GM18907 (cell line): Measurements from ENCODE around the gene CHD6.
A peak's percentile ranks its signal among the peaks of the same experiment; 100 is the strongest.

Experiments
- ATAC-seq: cut with Tn5 transposase; IDR thresholded peaks from one replicate; pipeline ENCODE4 v1.9.1; 2021; ENCODE audit warnings: mild to moderate bottlenecking, moderate library complexity; ENCODE audit not compliant: unreplicated experiment

Gene CHD6

GRCh38 chr20:41469868-41470267, 148.3 kb downstream of the CHD6 start:
- no peak for ATAC-seq

GRCh38 chr20:41468994-41469600, 149.1 kb downstream of the CHD6 start:
- no peak for ATAC-seq

- ATAC-seq, result no peak
Measured at GRCh38 chr20:41467690-41468089, 150.5 kb downstream of the CHD6 start.

GRCh38 chr20:41467220-41467619, 151.0 kb downstream of the CHD6 start:
- ATAC-seq, result no peak

- ATAC-seq, result no peak
Measured at GRCh38 chr20:41463567-41463966, 154.6 kb downstream of the CHD6 start.

GRCh38 chr20:41462372-41463161, 155.6 kb downstream of the CHD6 start:
- no peak for ATAC-seq

GRCh38 chr20:41458761-41459160, 159.4 kb downstream of the CHD6 start:
- ATAC-seq, result no peak

GRCh38 chr20:41457173-41457857, 160.9 kb downstream of the CHD6 start:
- no peak for ATAC-seq

GRCh38 chr20:41456351-41456750, 161.8 kb downstream of the CHD6 start:
- ATAC-seq, result no peak

- no peak for ATAC-seq
Measured at GRCh38 chr20:41454250-41454649, 163.9 kb downstream of the CHD6 start.

- ATAC-seq, result no peak
Measured at GRCh38 chr20:41453010-41453950, 164.9 kb downstream of the CHD6 start.

GRCh38 chr20:41452226-41452625, 166.0 kb downstream of the CHD6 start:
- no peak for ATAC-seq

GRCh38 chr20:41447006-41447405, 171.2 kb downstream of the CHD6 start:
- no peak for ATAC-seq

- ATAC-seq, result no peak
Measured at GRCh38 chr20:41446456-41446855, 171.7 kb downstream of the CHD6 start.

- no peak for ATAC-seq
Measured at GRCh38 chr20:41444821-41445220, 173.4 kb downstream of the CHD6 start.

- ATAC-seq, result no peak
Measured at GRCh38 chr20:41443691-41444090, 174.5 kb downstream of the CHD6 start.

- no peak for ATAC-seq
Measured at GRCh38 chr20:41440882-41441281, 177.3 kb downstream of the CHD6 start.

GRCh38 chr20:41437836-41438235, 180.3 kb downstream of the CHD6 start:
- ATAC-seq, result no peak

- no peak for ATAC-seq
Measured at GRCh38 chr20:41436679-41437078, 181.5 kb downstream of the CHD6 start.

GRCh38 chr20:41433203-41433602, 185.0 kb downstream of the CHD6 start:
- no peak for ATAC-seq

GRCh38 chr20:41432746-41433145, 185.4 kb downstream of the CHD6 start:
- peak; percentile 42 for ATAC-seq
